ENCODE results near the gene TCF7L1.

GRCh38 chr2:85272357-85272756 is 139.2 kb downstream of the TCF7L1 start:
- TF ChIP-seq EZH2 (IDR thresholded peaks at IDR 0.05; ENCODE audit: insufficient read depth, poor library complexity, severe bottlenecking) (no peak), EZH2phosphoT487 (IDR thresholded peaks at IDR 0.05; ENCODE audit: insufficient read depth, low read depth) (no peak)

All from GM23248 (cell line).